Stimulated activated CD8-positive, alpha-beta memory T cell treated with anti-CD3 and anti-CD28 coated beads, Interleukin-12 subunit alpha, Interleukin-12 subunit beta, amount 100 ng/mL, for 24 hours (primary cell): ENCODE results near the gene CSF2RB.

ENCODE experiments used
- DNase-seq: peaks from one replicate; pipeline ENCODE4 v3.0.0-alpha.2; 2020; ENCODE audit errors: extremely low read depth

Gene CSF2RB

GRCh38 chr22:36936362-36937116, 23.1 kb downstream of the CSF2RB start:
- no peak for DNase-seq

GRCh38 chr22:36937319-36938027, 24.0 kb downstream of the CSF2RB start:
- DNase-seq: no peak

GRCh38 chr22:36938028-36938425, 24.6 kb downstream of the CSF2RB start:
- no peak for DNase-seq

- no peak for DNase-seq
These were observed 25.5 kb downstream of the CSF2RB start for GRCh38 chr22:36938886-36939285.

- DNase-seq: no peak
These were observed 27.2 kb downstream of the CSF2RB start for GRCh38 chr22:36940676-36941075.

- DNase-seq: no peak
These were observed 29.1 kb downstream of the CSF2RB start for GRCh38 chr22:36942556-36942955.

- DNase-seq: no peak
These were observed 33.2 kb downstream of the CSF2RB start for GRCh38 chr22:36946421-36947158.

GRCh38 chr22:36948273-36949225, 35.1 kb downstream of the CSF2RB start:
- DNase-seq: no peak

- no peak for DNase-seq
These were observed 37.6 kb downstream of the CSF2RB start for GRCh38 chr22:36950797-36951590.

- no peak for DNase-seq
These were observed 38.3 kb downstream of the CSF2RB start for GRCh38 chr22:36951746-36952145.

GRCh38 chr22:36953239-36954080, 40.0 kb downstream of the CSF2RB start:
- DNase-seq: no peak

- no peak for DNase-seq
These were observed 41.0 kb downstream of the CSF2RB start for GRCh38 chr22:36954251-36955014.

- no peak for DNase-seq
These were observed 42.3 kb downstream of the CSF2RB start for GRCh38 chr22:36955691-36956090.

- no peak for DNase-seq
These were observed 44.9 kb downstream of the CSF2RB start for GRCh38 chr22:36958366-36958765.

- no peak for DNase-seq
These were observed 48.2 kb downstream of the CSF2RB start for GRCh38 chr22:36961626-36962025.

GRCh38 chr22:36963302-36963701, 49.9 kb downstream of the CSF2RB start:
- no peak for DNase-seq

GRCh38 chr22:36964106-36964505, 50.7 kb downstream of the CSF2RB start:
- DNase-seq: no peak

- DNase-seq: no peak
These were observed 52.3 kb downstream of the CSF2RB start for GRCh38 chr22:36965696-36966095.
